Skin of body (tissue), 2 donors: ENCODE data around the gene GPRIN2. TPM values are rescaled to one million over a fixed set of nuclear protein-coding genes. Genes with fewer than 3 reads are reported as not detected.
"Not testable (repeated sequence)": the region's sequence is repeated elsewhere in the genome, so short reads cannot be mapped to it uniquely, and the experiment has no call there.

Experiments
- DNase-seq: peaks from one replicate; lab custom pipeline; 2025; lab: John Stamatoyannopoulos, UW
- total RNA-seq: library from RNA; depleted of rRNA; stranded (reverse); fragments of >200 nt; gene quantifications from one replicate; pipeline ENCODE4 v1.2.3, GENCODE V29; 2014

Gene GPRIN2
- total RNA-seq = 2.8 TPM

DNA sequence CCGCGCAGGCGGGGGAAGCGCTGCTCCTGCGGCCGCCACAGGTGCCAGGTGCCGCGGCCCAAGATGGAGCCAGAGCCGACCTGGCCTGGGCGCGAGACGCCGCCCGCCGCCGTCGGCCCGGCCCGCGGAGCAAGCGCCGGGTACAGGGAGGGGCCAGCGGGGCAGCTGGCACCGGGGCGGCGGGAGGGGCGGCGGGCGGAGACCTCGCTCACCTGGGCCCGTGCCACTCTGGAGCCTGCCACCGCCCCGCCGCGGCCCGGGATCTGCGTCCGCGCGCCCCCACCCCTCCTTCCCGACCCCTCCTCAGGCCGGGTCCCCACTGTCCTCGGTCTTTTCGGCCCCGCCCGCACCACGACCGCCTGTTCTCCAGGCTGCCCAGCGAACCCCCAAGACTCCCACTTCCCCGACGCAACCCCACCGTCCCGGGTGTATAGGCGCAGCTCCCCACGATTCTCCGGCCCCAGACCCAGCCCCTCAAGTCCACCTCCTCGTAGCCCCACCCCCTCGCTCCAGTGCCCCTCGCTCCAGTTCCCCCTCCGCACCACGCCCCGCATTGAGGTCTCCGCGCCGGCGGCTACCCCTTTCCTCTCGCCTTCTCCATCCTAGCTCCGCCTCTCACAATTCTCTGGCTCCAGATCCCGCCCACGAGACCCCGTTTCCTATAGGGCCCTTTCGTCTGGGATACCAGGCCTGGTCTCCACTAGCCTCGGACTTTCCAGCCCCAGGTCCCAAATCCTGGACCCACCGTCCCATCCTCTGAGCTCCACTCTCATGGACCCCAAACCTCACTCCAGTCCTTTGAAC, at the start of gene GPRIN2:
GPRIN2 (minus strand) TSS at position 144 of the 804 bp plus-strand sequence. CDS start 5,922 bp downstream, outside the sequence.
- DNase-seq = no peak

DNA sequence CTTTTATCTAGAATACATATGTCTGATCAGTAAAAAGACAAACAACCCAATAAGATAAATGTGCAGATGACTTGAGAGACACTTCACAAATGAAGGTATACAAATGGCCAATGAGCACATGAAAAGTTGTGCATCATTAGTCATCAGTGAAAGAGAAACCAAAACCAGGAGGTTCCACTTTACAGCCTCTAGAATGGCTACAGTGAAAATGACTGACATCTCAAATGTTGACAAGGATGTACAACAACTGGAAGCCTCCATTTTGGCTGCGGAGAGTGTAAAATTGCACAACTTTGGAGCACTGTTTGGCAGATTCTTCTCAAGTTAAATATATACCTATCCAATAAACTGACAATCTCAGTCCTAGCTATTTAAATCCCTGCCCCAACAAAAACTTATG, 44.1 kb upstream of the GPRIN2 start:
- not testable (repeated sequence) for DNase-seq

DNA sequence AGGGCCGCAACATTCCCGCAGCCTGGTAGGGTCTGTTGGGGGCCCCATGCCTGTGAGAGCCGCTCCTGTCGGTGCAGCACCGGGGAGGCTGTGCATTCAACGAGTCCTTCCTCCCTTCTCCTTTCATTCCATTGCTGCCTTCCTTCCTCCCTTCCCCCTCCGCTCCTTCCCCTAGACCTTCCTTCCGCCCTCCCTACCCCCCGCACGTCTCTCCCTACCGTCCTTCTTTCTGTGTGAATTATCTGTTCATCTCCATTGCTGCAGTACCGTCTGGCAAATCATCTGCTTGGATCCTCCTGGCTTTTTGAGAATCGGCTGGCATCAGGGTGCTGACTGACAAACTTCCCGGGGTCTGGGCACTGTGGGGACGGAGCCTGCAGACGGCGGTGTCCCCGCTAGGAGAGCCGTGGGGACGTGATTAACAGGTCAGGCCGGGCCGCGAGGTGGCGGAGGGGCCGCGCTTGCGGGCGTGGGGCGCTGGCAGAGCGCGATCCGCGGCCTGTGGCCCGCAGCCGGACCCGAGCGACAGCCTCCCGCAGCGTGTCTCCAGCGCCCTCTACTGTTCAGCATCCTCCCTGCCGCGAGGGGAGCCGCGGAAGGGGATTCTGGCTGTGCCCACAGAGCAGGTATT, 41.3 kb upstream of the GPRIN2 start:
- not testable (repeated sequence) for DNase-seq

DNA sequence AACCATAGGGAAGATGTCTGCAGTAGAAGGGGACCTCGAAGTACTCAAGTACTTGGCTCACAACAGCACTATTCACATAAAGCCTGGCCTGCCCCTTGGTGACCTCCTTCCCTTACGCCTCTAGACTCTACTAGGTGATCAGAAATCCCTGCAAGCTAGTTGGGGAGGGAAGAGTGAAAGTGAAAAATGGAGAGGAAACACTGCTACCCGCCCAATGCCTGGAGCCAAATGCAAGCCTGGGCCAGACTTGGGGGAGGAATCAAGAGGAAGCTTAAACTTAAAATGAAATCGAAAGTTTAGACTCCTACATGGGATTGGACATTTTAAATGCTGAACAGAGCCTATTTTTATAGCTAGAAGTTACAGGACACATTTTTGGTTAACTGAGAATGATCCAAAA, 40.1 kb upstream of the GPRIN2 start:
- DNase-seq = not testable (repeated sequence)

DNA sequence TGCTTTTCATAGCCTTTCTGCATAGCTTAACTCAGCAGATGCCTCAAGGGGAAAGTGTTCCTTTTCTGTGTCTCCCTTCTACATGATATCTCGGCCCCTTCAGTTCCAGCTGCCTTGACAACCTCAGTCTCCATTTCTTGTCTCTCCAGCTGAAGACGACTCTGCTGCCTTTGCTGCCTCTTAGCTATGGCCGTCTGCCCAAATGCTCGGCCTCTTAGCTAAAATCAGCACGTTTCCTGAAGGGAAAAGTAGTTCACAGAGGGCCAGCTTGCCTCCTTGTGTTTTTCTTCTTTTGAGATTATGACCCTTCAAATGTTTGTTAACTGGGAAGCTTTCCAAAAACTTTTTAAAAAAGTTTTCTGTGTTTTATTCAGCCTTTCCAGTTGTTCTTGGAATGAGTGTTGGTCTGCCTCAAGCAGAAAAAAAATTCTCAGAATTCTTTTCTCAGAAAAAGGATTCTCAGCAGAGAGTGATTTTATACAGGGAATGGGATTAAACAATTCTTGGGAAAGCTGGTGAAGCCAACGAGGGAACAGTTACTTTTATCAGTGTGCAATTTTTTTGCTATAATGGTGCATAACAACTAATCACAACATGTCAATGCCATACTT, 38.1 kb upstream of the GPRIN2 start:
- DNase-seq = not testable (repeated sequence)

DNA sequence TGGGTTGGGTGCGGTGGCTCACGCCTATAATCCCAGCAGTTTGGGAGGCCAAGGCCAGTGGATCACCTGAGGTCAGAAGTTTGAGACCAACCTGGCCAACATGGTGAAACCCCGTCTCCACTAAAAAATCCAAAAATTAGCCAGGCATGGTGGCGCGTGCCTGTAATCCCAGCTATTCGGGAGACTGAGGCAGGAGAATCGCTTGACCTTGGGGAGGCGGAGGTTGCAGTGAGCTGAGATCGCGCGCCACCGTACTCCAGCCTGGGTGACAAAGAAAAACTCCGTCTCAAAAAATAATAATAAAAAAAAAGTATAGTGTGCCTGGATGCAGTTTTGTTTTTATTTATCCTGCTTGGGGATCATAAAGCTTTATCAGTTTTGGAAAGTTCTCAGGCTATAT, 36.8 kb upstream of the GPRIN2 start:
- not testable (repeated sequence) for DNase-seq

DNA sequence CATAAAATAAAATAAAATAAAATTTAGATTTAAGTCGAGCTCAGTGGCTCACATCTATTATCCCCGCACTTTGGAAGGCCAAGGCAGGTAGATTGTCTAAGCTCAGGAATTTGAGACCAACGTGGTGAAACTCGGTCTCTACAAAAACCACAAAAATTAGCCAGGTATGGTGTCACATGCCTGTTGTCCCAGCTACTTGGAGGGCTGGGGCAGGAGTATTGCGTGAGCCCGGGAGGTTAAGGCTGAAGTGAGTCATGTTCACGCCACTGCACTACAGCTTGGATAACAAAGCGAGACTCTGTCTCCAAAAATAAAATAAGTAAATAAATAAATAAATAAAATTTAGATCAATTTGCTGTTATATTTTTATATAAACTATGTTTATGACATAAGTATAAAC, 34.6 kb upstream of the GPRIN2 start:
- not testable (repeated sequence) for DNase-seq

DNA sequence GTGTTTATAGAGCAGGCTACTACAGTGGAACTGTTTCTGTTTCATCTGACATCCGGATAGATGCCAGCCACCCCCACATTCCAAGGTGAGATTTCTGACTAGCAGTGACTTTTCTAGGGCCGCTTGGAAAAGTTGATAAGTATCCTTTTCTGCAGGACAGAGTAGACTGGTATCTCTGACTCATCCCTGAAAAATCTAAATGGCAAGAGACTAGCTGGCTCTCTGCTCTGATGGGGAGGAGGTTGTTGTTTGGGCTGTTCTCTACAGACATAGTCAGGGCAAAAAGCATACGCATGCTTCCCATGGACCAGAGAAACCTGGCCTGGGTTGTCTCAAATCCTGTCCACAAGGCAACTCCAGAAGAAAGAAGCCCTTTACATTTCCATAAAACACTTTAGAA, 33.1 kb upstream of the GPRIN2 start:
- DNase-seq = not testable (repeated sequence)

DNA sequence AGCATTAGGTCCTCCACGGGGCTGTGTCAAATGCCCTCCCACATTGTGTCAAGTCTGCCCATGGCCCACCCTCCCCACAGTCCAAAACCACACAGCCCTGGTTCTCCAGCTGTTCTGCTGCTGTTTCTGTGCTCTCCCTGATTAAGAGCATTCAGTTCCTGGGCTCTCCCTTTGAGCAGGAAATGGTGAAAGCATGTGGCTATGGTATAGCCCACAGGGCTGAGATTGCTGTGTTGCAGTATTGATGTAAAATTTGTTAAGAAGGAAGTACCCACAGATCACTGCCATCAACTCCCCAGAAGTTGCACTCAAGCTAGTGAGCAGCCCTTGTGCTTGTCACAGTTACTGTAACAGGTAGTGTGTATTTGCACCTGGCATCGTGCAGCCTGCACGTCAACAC, 31.8 kb upstream of the GPRIN2 start:
- DNase-seq = not testable (repeated sequence)

DNA sequence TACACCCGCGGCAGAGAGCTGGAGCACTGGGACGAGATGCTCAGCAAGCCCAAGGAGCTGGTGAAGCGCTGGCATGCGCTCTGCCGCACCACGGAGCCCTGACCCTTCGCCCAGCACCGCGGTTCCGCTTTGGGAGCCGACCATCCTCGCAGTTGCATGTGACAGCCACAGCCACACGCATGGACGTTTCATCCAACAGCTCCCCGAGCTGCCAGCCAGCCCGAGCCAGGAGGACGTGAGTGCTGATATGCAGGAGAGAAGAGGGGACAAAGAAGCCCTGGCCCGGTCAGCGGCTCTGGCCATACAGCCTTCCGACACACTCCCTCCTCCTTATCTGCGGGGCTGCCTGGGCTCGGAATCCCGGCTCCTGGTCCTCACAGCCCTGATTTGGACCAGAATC, 31.1 kb upstream of the GPRIN2 start:
- DNase-seq = not testable (repeated sequence)

DNA sequence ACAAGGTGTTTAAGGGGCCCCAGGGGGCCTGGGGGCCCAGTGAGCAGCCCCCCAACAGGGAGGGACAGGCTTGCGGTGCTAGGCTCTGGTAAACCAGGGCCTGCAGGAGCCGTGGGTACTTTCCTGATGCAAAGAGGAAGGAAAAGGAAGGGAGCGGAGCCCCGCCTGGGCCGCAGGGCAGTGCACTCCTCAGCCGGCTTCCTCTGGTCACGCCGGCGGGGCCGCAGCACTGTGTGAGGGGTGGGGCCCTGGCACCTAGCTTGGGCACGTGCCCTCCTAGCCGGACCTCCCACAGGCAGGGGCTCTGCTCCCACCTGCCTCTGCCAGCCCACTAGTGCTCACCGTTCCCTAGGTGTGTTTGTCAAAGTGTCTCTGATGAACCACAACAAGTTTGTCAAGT, 28.8 kb upstream of the GPRIN2 start:
- not testable (repeated sequence) for DNase-seq

DNA sequence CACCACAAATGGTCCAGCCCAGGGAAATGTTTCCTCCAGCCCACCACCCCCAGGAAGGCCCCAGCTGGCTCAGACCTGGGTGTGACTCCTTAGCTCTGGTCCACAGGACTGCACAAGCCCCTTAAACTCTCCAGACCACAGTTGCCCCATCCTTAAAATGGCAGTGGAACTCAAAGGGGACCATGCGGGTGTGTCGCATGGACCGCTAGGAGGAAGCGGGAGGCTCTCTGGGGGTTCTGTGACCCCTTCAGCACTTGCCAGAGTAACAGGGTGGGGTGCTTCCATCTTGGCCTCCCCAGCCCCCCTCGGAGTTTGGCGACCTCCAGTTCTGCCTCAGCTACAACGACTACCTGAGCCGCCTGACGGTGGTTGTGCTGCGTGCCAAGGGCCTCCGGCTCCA, 27.7 kb upstream of the GPRIN2 start:
- DNase-seq = not testable (repeated sequence)

DNA sequence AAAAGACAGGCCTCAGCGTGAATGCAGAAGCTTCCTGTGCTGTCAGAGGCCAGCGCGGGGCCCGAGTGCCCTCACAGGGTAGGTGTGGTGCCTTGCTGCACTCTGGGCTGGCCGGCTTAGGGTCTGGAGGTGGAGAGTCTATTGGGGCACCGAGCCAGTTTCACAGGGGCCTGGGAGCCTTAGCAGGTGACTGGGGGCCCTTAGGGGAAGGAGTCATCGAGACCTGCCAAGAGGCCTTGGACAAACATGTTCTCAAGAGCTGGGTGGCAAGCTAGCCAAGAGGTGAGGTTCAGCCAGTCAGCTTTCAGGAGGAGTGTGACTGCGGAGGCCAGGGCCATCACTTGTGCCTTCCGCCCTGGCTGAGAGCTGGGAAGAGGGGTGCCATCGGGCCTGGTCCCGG, 26.1 kb upstream of the GPRIN2 start:
- DNase-seq = not testable (repeated sequence)

DNA sequence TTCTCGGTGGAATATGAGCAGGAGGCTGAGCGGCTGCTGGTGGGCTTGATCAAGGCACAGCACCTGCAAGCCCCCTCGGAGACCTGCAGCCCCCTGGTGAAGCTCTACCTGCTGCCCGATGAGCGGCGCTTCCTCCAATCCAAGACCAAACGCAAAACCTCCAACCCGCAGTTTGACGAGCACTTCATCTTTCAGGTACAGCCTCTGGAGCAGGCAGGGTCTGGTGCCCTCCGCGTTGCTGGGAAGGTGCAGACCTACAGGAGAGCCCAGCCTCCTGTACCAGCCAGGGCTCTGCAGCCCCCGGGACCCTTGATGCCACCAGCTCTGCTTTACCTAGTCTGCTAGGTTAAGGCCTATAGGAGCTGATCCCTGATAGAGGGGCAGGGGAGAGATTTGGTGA, 25.5 kb upstream of the GPRIN2 start:
- not testable (repeated sequence) for DNase-seq

DNA sequence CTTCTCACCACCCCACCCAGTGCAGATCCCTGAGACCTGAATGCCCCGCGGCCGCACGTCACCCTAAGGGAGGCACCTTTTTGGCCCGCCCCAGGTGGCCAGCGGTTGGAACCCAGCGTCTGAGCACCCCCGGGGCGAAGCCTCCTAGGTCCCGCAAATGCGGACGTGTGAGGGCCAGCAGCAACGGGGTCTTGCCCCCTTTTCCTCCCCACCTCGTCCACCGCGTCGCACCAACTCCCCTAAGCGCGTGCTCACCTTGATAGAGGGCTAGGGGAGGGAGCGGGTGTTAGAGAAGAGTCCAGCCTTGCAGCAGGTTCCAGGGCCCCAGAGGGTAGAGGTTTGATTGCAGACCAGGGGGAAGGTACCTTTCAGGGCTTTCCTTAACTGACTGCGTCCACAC, 22.9 kb upstream of the GPRIN2 start:
- not testable (repeated sequence) for DNase-seq

DNA sequence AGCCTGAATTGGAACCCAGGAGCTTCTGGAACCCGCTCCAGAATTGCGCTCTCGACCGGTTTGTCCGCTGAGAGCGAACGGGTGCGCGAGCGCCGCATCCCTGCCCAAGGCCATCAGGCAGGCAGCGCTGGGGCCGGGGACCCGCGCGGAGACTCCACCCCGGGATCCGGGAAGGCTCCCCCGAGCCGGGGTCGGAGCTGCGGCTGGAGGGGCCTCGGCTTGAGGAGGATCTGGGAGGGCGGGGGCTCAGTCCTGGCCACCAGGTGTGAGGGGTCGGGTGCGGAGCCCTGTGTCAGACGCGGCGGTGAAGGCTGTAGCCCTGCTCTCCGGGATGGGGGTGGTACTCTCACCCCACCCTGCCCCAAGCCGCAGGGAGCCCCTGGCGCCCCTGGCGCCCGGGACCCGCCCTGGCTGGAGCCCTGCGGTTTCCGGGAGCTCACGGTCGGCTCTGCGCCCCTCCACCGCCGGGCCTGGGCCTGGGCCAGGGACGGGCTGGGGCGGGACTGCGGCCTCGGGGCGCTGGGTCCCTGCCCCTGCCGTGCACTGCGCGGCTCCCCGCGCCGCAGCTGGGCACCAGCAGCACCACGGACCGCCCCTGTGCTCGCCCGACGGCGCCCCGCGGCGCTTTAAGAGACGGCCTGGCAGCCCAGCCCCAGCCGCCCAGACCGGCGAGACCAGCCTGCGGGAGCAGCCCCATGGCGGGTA, 22.2 kb upstream of the GPRIN2 start, which contains the start of gene SYT15:
SYT15 (plus strand) TSS at position 655 of the 705 bp plus-strand sequence; CDS start at position 696, 41 bp downstream.
- DNase-seq = not testable (repeated sequence)

DNA sequence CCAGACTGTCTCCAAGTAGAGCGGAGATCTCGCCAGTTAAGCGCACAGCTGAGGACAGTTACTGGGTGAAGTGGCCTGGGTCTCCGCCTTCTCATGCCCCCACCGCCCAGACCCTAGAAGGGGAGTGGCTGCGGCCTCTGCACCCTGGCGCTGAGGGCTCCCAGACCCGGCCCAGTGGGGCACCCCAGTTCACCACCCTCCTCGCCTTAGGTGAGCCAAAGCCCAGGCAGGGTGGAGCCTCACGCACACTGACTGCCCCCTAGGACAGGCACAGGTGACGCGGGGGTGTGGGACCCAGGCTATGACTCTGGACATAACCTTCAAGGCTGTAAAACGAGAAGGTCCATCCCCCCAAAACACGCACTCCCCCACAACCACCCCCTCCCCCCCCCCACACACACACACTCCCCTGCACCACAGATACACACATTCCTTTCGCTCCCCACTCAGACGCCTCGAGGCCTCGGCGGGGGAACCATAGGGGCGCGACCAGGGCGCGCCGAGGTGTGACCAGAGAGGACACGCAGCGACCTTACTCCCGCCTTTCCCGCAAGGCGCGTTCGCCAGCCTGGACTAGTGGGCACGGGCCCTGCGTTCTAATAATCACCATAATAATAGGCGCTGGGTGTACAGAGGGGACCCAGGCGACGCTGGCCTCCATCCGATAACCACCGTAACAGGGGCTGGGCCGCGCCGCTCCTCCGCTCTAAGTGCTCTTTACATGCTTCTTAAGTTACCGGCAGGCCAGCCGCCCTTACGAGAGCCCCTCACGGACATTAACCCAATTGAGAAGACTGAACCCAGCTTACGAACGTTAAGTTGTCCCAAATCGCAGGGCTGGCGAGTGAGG, 21.4 kb upstream of the GPRIN2 start:
- not testable (repeated sequence) for DNase-seq

DNA sequence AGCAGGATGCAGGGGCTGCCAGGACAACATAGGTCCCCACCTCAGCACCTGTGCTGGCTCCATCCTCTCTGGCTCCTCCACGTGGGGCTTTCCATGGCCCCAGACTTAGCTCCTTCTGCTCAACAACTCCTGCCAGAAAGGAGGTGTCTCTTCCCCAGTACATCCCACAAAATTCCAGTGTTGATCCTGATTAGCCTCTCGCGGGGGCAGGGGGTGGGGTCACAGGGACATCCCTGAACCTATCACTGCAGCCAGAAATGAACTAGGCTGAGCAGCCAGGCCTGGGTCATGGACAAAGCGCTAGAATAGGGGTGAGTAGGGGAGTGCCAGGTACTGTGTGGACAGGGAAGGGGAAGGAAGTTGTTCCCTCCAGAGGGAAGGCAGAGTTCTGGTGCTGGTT, 17.4 kb upstream of the GPRIN2 start:
- not testable (repeated sequence) for DNase-seq

DNA sequence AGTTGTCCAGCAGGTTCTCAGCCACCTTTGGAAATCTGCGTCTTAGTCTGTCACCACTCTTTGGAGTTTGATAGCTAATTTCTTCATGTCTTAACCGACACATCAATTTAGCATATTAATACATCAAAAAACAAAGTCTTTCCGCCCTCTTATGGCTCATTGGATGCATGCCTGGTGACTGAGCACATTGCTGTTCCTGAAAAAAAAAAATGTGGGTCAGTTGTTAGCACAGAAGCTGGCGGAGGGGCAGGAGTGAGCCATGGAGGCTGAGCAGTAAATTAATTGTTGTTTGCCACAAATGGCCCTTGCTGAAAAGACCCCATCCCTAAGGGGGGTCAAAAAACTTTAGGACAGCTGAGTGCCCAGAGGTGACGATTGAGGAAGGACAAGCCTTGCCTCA, 16.9 kb upstream of the GPRIN2 start:
- not testable (repeated sequence) for DNase-seq

DNA sequence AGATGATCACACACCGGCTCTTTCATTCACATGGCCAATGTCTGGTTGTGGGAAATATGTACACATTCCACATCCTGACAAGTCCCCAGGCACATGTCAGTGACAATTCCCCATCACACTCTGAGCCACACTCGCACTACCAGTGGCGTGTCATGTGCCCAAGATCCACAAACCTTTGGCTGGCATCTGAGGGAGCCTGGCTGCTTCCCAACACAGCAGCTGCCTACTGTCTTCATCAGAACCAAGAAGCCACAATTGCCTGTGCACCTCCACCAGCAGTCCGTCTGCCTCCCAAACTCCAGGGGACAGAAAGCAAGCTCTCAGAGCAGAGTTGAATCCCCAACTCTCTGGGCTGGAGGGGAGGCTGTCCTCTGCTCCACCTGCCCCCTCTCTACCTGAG, 16.3 kb upstream of the GPRIN2 start:
- not testable (repeated sequence) for DNase-seq

DNA sequence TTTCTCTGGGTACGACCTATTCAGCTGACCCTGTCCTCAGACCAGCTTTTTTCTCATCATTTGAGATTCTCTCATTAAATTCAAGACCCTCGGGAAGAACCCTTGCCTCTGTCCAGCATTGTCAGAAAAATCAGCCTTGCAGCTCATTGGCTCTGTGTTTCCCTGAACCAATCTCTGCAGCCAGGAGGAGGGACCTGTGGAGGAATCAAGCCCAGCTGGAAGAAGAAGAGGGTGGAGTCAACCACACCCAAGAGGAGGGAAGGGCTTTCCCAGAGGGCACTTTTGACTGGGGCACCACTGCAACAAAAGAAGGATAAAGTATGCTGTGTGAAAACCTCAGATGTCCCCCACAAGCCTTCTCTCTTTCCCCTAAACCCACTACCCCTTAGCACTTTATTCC, 14.2 kb upstream of the GPRIN2 start:
- not testable (repeated sequence) for DNase-seq
